IMR-90 (cell line): ENCODE results near the gene ZNRF3. TPM values are rescaled to one million over a fixed set of nuclear protein-coding genes. Genes with fewer than 3 reads are reported as not detected.

Experiments used
- ATAC-seq: fragments of 200-7000 bp; cut with Tn5 transposase; 2 replicates; pipeline ENCODE4 v1.9.1; 2020; ENCODE audit warnings: low read depth, mild to moderate bottlenecking, moderate library complexity
- BruUV-seq: library from RNA; stranded (reverse); fragments of 400-500 nt; replicated peaks from 2 replicates; lab custom pipeline; 2021; lab: Mats Ljungman, UMichigan
- CTCF ChIA-PET: fragments of 300-600 bp; formaldehyde crosslinking; extraction: SDS; loops from one replicate; lab custom pipeline; 2021; ENCODE audit warnings: antibody characterized with exemption; lab: Yijun Ruan, JAX
- POLR2A ChIA-PET: fragments of 300-600 bp; sonication (Branson Sonifier 250); formaldehyde crosslinking; loops from one replicate; lab custom pipeline; 2022; ENCODE audit warnings: antibody characterized with exemption; ENCODE audit not compliant: unreplicated experiment; lab: Charles Lee
- DNase-seq: peaks from one replicate; pipeline ENCODE4 v3.0.0; 2013
- H2AFZ ChIP-seq: replicated peaks from 2 replicates; pipeline ENCODE3; 2013; ENCODE audit warnings: low read length, mild to moderate bottlenecking; ENCODE audit not compliant: poor library complexity
- H2AK5ac ChIP-seq: 2 replicates; pipeline ENCODE4 v1.6.1; 2013; ENCODE audit warnings: low read depth, low read length, inconsistent platforms
- H2AK9ac ChIP-seq: replicated peaks from 2 replicates; pipeline ENCODE3; 2013; ENCODE audit warnings: mild to moderate bottlenecking, low read depth, low read length, moderate library complexity; ENCODE audit not compliant: poor library complexity
- H2BK120ac ChIP-seq: 2 replicates; pipeline ENCODE4 v1.6.1; 2013; ENCODE audit warnings: low read depth, low read length, inconsistent platforms
- H2BK15ac ChIP-seq: 3 replicates; pipeline ENCODE4 v1.6.1; 2013; ENCODE audit warnings: low read depth, low read length, inconsistent platforms
- H2BK20ac ChIP-seq: 2 replicates; pipeline ENCODE4 v1.6.1; 2013; ENCODE audit warnings: low read depth, mild to moderate bottlenecking, inconsistent platforms, low read length, moderate library complexity
- H2BK5ac ChIP-seq: 2 replicates; pipeline ENCODE4 v1.6.1; 2013; ENCODE audit warnings: mild to moderate bottlenecking, low read depth, low read length, inconsistent platforms; ENCODE audit not compliant: poor library complexity, severe bottlenecking
- H3K14ac ChIP-seq: replicated peaks from 2 replicates; pipeline ENCODE4 v1.6.1; 2013; ENCODE audit warnings: low read depth, low read length, inconsistent platforms
- H3K18ac ChIP-seq: 2 replicates; pipeline ENCODE4 v1.6.1; 2013; ENCODE audit warnings: low read depth, low read length, control low read depth
- H3K23ac ChIP-seq: 2 replicates; pipeline ENCODE4 v1.6.1; 2013; ENCODE audit warnings: low read depth, low read length, inconsistent platforms
- H3K27ac ChIP-seq: 2 replicates; pipeline ENCODE4 v1.5.1; 2013; ENCODE audit warnings: mild to moderate bottlenecking, control low read depth, low read length; ENCODE audit not compliant: insufficient read depth
- H3K27me3 ChIP-seq: 2 replicates; pipeline ENCODE4 v1.6.1; 2013; ENCODE audit warnings: low read length; ENCODE audit not compliant: control insufficient read depth, insufficient read depth
- H3K36me3 ChIP-seq: 2 replicates; pipeline ENCODE4 v1.6.1; 2013; ENCODE audit warnings: low read length, mixed read lengths; ENCODE audit not compliant: control insufficient read depth, insufficient read depth
- H3K4ac ChIP-seq: 2 replicates; pipeline ENCODE4 v1.6.1; 2013; ENCODE audit warnings: low read depth, low read length, inconsistent platforms
- H3K4me1 ChIP-seq: 2 replicates; pipeline ENCODE4 v1.6.1; 2013; ENCODE audit warnings: low read length, mixed read lengths; ENCODE audit not compliant: control insufficient read depth, insufficient read depth
- H3K4me2 ChIP-seq: 2 replicates; pipeline ENCODE4 v1.6.1; 2013; ENCODE audit warnings: low read depth, mild to moderate bottlenecking, control low read depth, low read length, moderate library complexity
- H3K4me3 ChIP-seq: 2 replicates; pipeline ENCODE4 v1.5.1; 2013; ENCODE audit warnings: low read depth, mild to moderate bottlenecking, control low read depth, low read length, moderate library complexity; ENCODE audit not compliant: insufficient read depth
- H3K56ac ChIP-seq: 2 replicates; pipeline ENCODE4 v1.6.1; 2013; ENCODE audit warnings: low read length, inconsistent platforms; ENCODE audit not compliant: insufficient read depth; ENCODE audit errors: extremely low read depth
- H3K79me1 ChIP-seq, 2 experiments: 2 replicates each; pipeline ENCODE4 v1.6.1; 2013; ENCODE audit warnings: low read length in 2 of 2, inconsistent platforms in 1 of 2, low read depth in 1 of 2
- H3K9ac ChIP-seq: 2 replicates; pipeline ENCODE4 v1.6.1; 2013; ENCODE audit warnings: low read depth, low read length, control low read depth
- H3K9me1 ChIP-seq: 2 replicates; pipeline ENCODE4 v1.6.1; 2013; ENCODE audit warnings: low read length, inconsistent platforms; ENCODE audit not compliant: insufficient read depth
- H3K9me3 ChIP-seq: 2 replicates; pipeline ENCODE4 v1.6.1; 2013; ENCODE audit warnings: low read length; ENCODE audit not compliant: control insufficient read depth, insufficient read depth
- H4K20me1 ChIP-seq: 2 replicates; pipeline ENCODE4 v1.6.1; 2013; ENCODE audit warnings: low read length, inconsistent platforms; ENCODE audit not compliant: insufficient read depth
- H4K5ac ChIP-seq: 2 replicates; pipeline ENCODE4 v1.6.1; 2013; ENCODE audit warnings: mild to moderate bottlenecking, low read depth, low read length, control low read depth
- H4K8ac ChIP-seq, 2 experiments: 2 replicates each; pipeline ENCODE4 v1.6.1; 2013; ENCODE audit warnings: low read depth in 2 of 2, low read length in 2 of 2, control low read depth in 1 of 2, inconsistent platforms in 1 of 2
- H4K91ac ChIP-seq: 2 replicates; pipeline ENCODE4 v1.6.1; 2013; ENCODE audit warnings: low read depth, low read length, inconsistent platforms; ENCODE audit not compliant: insufficient read depth
- BHLHE40 ChIP-seq: fragments of 150-350 bp; IDR thresholded peaks from 2 replicates; pipeline ENCODE4 v1.6.1; 2016; ENCODE audit warnings: mild to moderate bottlenecking, low read depth, low read length
- CEBPB ChIP-seq: IDR thresholded peaks from 2 replicates; pipeline ENCODE4 v1.6.1; 2012; ENCODE audit warnings: low read depth, low read length, improper control_type of control experiment
- CHD1 ChIP-seq: IDR thresholded peaks from 2 replicates; pipeline ENCODE4 v1.6.1; 2012; ENCODE audit warnings: low read depth, low read length, improper control_type of control experiment
- CTCF ChIP-seq: conservative IDR thresholded peaks from 2 replicates; pipeline ENCODE4 v1.5.1; 2012; ENCODE audit warnings: mild to moderate bottlenecking, low read depth, low read length, improper control_type of control experiment
- FOS ChIP-seq: fragments of 150-350 bp; IDR thresholded peaks from 2 replicates; pipeline ENCODE4 v1.6.1; 2016; ENCODE audit warnings: low read depth, low read length
- MAFK ChIP-seq: IDR thresholded peaks from 2 replicates; pipeline ENCODE4 v1.6.1; 2012; ENCODE audit warnings: low read depth, low read length, improper control_type of control experiment
- MAZ ChIP-seq: IDR thresholded peaks from 2 replicates; pipeline ENCODE4 v1.6.1; 2012; ENCODE audit warnings: low read depth, mild to moderate bottlenecking, low read length, improper control_type of control experiment, moderate library complexity, borderline replicate concordance
- MXI1 ChIP-seq: IDR thresholded peaks from 2 replicates; pipeline ENCODE4 v1.6.1; 2012; ENCODE audit warnings: low read depth, mild to moderate bottlenecking, low read length, moderate library complexity, borderline replicate concordance
- NFE2L2 ChIP-seq: fragments of 150-350 bp; IDR thresholded peaks from 2 replicates; pipeline ENCODE4 v1.6.1; 2016; ENCODE audit warnings: low read depth, mild to moderate bottlenecking, low read length
- POLR2A ChIP-seq: IDR thresholded peaks from 2 replicates; pipeline ENCODE4 v1.6.1; 2012; ENCODE audit warnings: mild to moderate bottlenecking, low read depth, low read length
- RAD21 ChIP-seq: IDR thresholded peaks from 2 replicates; pipeline ENCODE4 v1.6.1; 2012; ENCODE audit warnings: low read length, improper control_type of control experiment
- RCOR1 ChIP-seq: IDR thresholded peaks from 2 replicates; pipeline ENCODE4 v1.6.1; 2012; ENCODE audit warnings: mild to moderate bottlenecking, low read length, improper control_type of control experiment; ENCODE audit not compliant: insufficient replicate concordance
- RFX5 ChIP-seq: IDR thresholded peaks from 2 replicates; pipeline ENCODE4 v1.8.0; 2012; ENCODE audit warnings: low read depth, mild to moderate bottlenecking, low read length, moderate library complexity
- SMC3 ChIP-seq: fragments of 150-350 bp; IDR thresholded peaks from 2 replicates; pipeline ENCODE4 v1.6.1; 2016; ENCODE audit warnings: low read depth, mild to moderate bottlenecking, antibody characterized with exemption, low read length, moderate library complexity
- WGBS, 2 experiments: methylation state at CpG; one replicate each; pipeline versions ENCODE4 v1.1.5 to v1.1.7; 2013; ENCODE audit warnings: missing lambda C conversion rate in 2 of 2; ENCODE audit not compliant: insufficient read length in 1 of 2; ENCODE audit errors: extremely low coverage in 2 of 2; 5-methylcytosine and 5-hydroxymethylcytosine counted together
- dilution Hi-C: fragments of 300-500 bp; cut with HindIII; formaldehyde crosslinking; loops from one replicate; pipeline ENCODE4 v1.14.3; 2018; ENCODE audit warnings: low sequenced_read_pairs; ENCODE audit not compliant: unreplicated experiment
- in situ Hi-C: fragments of 300-500 bp; cut with MboI; formaldehyde crosslinking; loops from 3 replicates; pipeline ENCODE4 v1.14.3; 2019; ENCODE audit warnings: low sequenced_read_pairs, inconsistent platforms, mixed read lengths
- intact Hi-C: fragments of 100-400 bp; cut with micrococcal nuclease; formaldehyde crosslinking; loops from 2 replicates; pipeline ENCODE4 v1.10.0; 2022
- polyA plus RNA-seq, 3 experiments: library from polyadenylated mRNA; depleted of rRNA; stranded (reverse); fragments of >200 nt; gene quantifications; 2 replicates each; pipeline ENCODE4 v1.2.3, GENCODE V29; 2012; ENCODE audit warnings: low replicate concordance in 1 of 3
- total RNA-seq: library from RNA; depleted of rRNA; stranded (reverse); fragments of >200 nt; gene quantifications from 2 replicates; pipeline ENCODE4 v1.2.3, GENCODE V29; 2012
- TF ChIP-seq, protein P1 (sequence below): fragments of 150-350 bp; IDR thresholded peaks from 2 replicates; pipeline ENCODE4 v1.6.1; 2016; ENCODE audit warnings: low read depth, mild to moderate bottlenecking, low read length, moderate library complexity, borderline replicate concordance
- TF ChIP-seq, protein P2 (sequence below): fragments of 150-350 bp; IDR thresholded peaks from 2 replicates; pipeline ENCODE4 v1.6.1; 2017; ENCODE audit warnings: mild to moderate bottlenecking, antibody characterized with exemption, low read length, low read depth

ZNRF3 gene
- total and polyA plus RNA-seq, 2 of the 4 experiments (the other 2 are of a cell fraction) = 1.4 to 2.4 TPM

DNA sequence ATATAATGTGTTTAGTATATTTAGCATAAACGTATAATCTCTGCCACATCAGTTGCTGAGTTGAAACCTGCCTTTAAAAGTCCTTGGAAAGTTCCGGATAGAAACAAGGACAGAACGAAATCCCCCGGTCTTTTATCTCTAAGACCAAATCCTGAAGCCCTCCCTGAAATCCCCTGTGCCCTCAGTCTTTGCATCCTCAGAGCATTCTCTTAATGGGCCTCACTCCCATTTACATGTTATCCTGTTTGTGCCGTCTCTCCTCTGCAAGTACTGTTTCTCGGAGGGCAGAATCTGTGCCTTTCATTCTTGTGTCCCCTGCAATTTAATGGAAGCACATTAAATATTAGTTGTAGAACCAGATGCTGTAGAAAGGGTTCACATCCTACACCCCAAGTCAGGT is 56.0 kb downstream of the ZNRF3 start:
- in situ Hi-C loops (no loop called here), intact Hi-C loops (no loop called here), dilution Hi-C loops (no loop called here)
- Histone ChIP-seq H3K9ac (no peak overlapping the region), H3K9me3 (no peaks in the 10 kb centered on the region), H2AK5ac (no peak overlapping the region), H3K18ac (no peak overlapping the region), H3K36me3 (no peaks in the 10 kb centered on the region), H3K4ac (no peak overlapping the region), H4K5ac (no peak overlapping the region), H3K4me2 (no peak overlapping the region), H2BK15ac (no peak overlapping the region), H3K14ac (no peak overlapping the region), H2BK120ac (no peak overlapping the region), H3K27me3 (no peaks in the 10 kb centered on the region), H4K20me1 (no peaks in the 10 kb centered on the region), H4K8ac (no peak overlapping the region), H2BK20ac (no peak overlapping the region), H3K4me3 (no peak overlapping the region), H2AK9ac (no peak overlapping the region), H3K23ac (no peak overlapping the region), H3K27ac (no peak overlapping the region), H3K9me1 (peaks cover 3% of the 10 kb centered on the region; the same call in 1 of the 2 replicates), H3K56ac (no peak overlapping the region), H3K79me1 (peaks cover 9 to 23% of the 10 kb centered on the region in 2 experiments; a peak in 3 of 4 replicates), H4K91ac (no peak overlapping the region), H2AFZ (no peak overlapping the region), H3K4me1 (no peaks in the 10 kb centered on the region), H2BK5ac (no peak overlapping the region)
- CTCF ChIA-PET = no interaction called here
- POLR2A ChIA-PET = no interaction called here
- no peak for DNase-seq
- no peak for ATAC-seq
- BruUV-seq = no TSS peak
- WGBS, 2 experiments = 79% methylated on average over 2 of the region's 6 CpGs; no CpG with 5 or more reads in 1 of the 2 experiments
- TF ChIP-seq FOS (no peak), RAD21 (no peak), POLR2A (no peak), MAZ (no peak), NFE2L2 (no peak), CHD1 (no peak), MAFK (no peak), BHLHE40 (no peak), MXI1 (no peak), RFX5 (no peak), SMC3 (no peak), CEBPB (no peak), CTCF (no peak), RCOR1 (no peak)
- TF ChIP-seq, protein P1, sequence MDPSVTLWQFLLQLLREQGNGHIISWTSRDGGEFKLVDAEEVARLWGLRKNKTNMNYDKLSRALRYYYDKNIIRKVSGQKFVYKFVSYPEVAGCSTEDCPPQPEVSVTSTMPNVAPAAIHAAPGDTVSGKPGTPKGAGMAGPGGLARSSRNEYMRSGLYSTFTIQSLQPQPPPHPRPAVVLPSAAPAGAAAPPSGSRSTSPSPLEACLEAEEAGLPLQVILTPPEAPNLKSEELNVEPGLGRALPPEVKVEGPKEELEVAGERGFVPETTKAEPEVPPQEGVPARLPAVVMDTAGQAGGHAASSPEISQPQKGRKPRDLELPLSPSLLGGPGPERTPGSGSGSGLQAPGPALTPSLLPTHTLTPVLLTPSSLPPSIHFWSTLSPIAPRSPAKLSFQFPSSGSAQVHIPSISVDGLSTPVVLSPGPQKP = no peak
- TF ChIP-seq, protein P2, sequence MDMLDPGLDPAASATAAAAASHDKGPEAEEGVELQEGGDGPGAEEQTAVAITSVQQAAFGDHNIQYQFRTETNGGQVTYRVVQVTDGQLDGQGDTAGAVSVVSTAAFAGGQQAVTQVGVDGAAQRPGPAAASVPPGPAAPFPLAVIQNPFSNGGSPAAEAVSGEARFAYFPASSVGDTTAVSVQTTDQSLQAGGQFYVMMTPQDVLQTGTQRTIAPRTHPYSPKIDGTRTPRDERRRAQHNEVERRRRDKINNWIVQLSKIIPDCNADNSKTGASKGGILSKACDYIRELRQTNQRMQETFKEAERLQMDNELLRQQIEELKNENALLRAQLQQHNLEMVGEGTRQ = no peak
